Spinal cord (tissue), 10 donors: ENCODE measurements around the gene HPCAL4. TPM values are rescaled to one million over a fixed set of nuclear protein-coding genes. Genes with fewer than 3 reads are reported as not detected.

Experiments used
- DNase-seq, 6 donors: peaks; one replicate each; pipeline versions ENCODE4 v3.0.0 to v3.0.0-alpha.2; 2013 to 2015; ENCODE audit warnings: low spot score in 6 of 6, low read depth in 4 of 6
- H3K27ac ChIP-seq: one replicate; pipeline ENCODE4 v1.5.1; 2013; ENCODE audit warnings: low read depth, low read length, control low read depth
- H3K27me3 ChIP-seq: one replicate; pipeline ENCODE4 v1.6.1; 2013; ENCODE audit warnings: low read length; ENCODE audit not compliant: control insufficient read depth, insufficient read depth
- H3K36me3 ChIP-seq: one replicate; pipeline ENCODE4 v1.6.1; 2013; ENCODE audit warnings: low read length; ENCODE audit not compliant: control insufficient read depth, insufficient read depth
- H3K4me1 ChIP-seq: one replicate; pipeline ENCODE4 v1.6.1; 2013; ENCODE audit warnings: low read length; ENCODE audit not compliant: control insufficient read depth, insufficient read depth
- H3K4me3 ChIP-seq: one replicate; pipeline ENCODE4 v1.5.1; 2013; ENCODE audit warnings: low read depth, low read length, control low read depth
- H3K9me3 ChIP-seq: one replicate; pipeline ENCODE4 v1.6.1; 2013; ENCODE audit warnings: low read length; ENCODE audit not compliant: control insufficient read depth, insufficient read depth
- WGBS: methylation state at CpG from one replicate; pipeline ENCODE4 v1.1.5; 2013; ENCODE audit warnings: missing lambda C conversion rate; ENCODE audit not compliant: insufficient coverage; 5-methylcytosine and 5-hydroxymethylcytosine counted together
- polyA plus RNA-seq, 2 donors: library from polyadenylated mRNA; unstranded; fragments of 120-200 nt; gene quantifications; one replicate each; pipeline ENCODE4 v1.2.1, GENCODE V29; 2013; ENCODE audit not compliant: insufficient read length in 2 of 2
- total RNA-seq, 2 donors: library from RNA; depleted of rRNA in 1 of 2; stranded (reverse); fragments of 120-200 nt in 1 of 2; fragments of >200 nt in 1 of 2; gene quantifications; one replicate each; pipeline versions ENCODE4 v1.2.3 to v1.2.4, GENCODE V29; 2013 to 2014
- donor health status: healthy.

HPCAL4 gene
- total and polyA plus RNA-seq, 4 donors = 19.7 to 68.6 (median 64.9) TPM

- Histone ChIP-seq H3K4me3 (no peak overlapping the region), H3K27me3 (no peaks in the 10 kb centered on the region), H3K36me3 (no peaks in the 10 kb centered on the region), H3K4me1 (peaks cover 16% of the 10 kb centered on the region), H3K27ac (no peak overlapping the region), H3K9me3 (no peaks in the 10 kb centered on the region)
- DNase-seq = no peak
- 91% methylated on average over 3 of the region's 3 CpGs for WGBS
These were observed 44.0 kb downstream of the HPCAL4 start for GRCh38 chr1:39647247-39647646.

DNA sequence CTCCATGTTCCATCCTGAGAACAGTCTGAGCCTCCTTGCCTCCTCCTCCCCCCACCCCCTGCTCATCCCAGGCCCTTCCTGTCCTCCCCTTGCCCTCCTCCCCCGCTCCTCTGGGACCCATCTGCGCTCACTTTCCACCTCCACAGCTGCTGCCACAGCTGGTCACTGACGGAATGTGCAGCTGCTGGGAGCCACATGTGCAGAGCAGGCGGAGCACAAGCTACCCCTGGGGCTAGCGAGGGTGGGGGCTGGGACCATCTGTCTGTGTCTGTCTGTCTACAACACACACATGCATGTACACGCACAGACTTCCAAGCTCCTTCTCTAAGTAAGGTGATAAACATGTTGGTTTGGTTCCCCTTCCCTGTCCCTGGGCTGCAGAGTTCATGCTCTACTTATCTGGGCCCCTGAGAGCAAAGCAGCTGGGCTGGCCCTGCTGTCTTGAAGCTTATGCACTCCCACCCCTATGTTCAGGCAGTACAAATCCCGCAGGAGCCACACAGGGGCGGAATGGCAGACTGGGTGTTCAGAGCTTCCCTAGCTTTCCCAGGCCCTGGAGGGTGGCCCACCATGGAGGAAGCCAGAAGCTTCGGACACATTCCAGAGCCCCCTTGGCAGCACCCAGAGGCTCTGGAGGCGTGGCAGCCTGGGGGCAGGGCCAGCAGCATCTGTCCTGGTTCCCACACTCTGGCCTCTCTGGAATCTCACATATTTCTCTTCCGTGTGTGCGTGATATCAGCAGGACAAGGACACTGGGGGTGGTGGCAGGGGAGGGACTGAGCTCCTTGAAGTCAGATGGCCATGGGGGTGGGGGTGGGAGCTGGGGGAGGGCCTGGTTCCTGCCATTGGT is 44.8 kb downstream of the HPCAL4 start:
- WGBS = 30% methylated on average over 7 of the region's 12 CpGs
- no peak overlapping the region for H3K4me3 ChIP-seq
- peak overlapping the region; percentile 29 for H3K27ac ChIP-seq
- H3K4me1 ChIP-seq = peaks cover 16% of the 10 kb centered on the region
- DNase-seq = peak in 3 of 6 donors; percentile 24 to 56 (median 53)
- H3K27me3 ChIP-seq = no peaks in the 10 kb centered on the region
- no peaks in the 10 kb centered on the region for H3K9me3 ChIP-seq
- no peaks in the 10 kb centered on the region for H3K36me3 ChIP-seq

DNA sequence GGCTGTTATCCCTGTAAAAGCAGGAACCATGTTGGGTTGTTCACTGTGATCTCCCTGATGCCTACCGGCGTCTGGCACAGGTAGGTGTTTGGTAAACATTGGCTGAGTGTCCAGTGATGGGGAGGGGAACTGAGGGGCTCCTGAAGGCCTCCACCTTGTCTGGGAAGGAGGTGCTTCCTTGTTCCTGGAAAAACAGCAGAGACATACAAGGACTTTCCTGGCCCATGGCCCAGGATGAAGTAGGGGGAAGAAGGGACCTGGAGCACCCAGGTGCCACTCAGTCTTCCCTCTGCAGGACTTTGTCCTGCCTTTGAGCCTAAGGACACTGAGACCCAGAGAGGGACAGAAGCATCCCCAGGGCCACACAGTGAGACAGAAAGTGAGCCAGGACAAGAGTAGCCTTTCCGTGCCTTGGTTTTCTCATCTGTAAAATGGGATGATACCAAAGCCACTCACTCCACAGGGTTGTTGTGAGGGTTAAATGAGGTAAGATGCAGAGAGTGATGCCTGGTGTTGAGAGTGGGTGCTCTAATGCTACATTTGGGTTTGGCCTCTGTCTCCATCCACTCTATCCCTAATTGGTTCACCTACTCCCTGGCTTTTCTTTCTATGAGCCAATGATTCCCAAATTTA is 45.7 kb downstream of the HPCAL4 start:
- 80% methylated on average over 3 of the region's 3 CpGs for WGBS
- no peak overlapping the region for H3K4me3 ChIP-seq
- no peak overlapping the region for H3K27ac ChIP-seq
- peaks cover 16% of the 10 kb centered on the region for H3K4me1 ChIP-seq
- DNase-seq = no peak
- no peaks in the 10 kb centered on the region for H3K36me3 ChIP-seq
- peaks cover under 1% of the 10 kb centered on the region for H3K27me3 ChIP-seq
- no peaks in the 10 kb centered on the region for H3K9me3 ChIP-seq

GRCh38 chr1:39643705-39644104 is 47.5 kb downstream of the HPCAL4 start:
- H3K27me3 ChIP-seq = peaks cover 16% of the 10 kb centered on the region
- no peak for DNase-seq
- peaks cover 21% of the 10 kb centered on the region for H3K4me1 ChIP-seq
- H3K36me3 ChIP-seq = no peaks in the 10 kb centered on the region
- 93% methylated on average over 2 of the region's 3 CpGs for WGBS
- H3K4me3 ChIP-seq = no peak overlapping the region
- no peak overlapping the region for H3K27ac ChIP-seq
- H3K9me3 ChIP-seq = no peaks in the 10 kb centered on the region

DNA sequence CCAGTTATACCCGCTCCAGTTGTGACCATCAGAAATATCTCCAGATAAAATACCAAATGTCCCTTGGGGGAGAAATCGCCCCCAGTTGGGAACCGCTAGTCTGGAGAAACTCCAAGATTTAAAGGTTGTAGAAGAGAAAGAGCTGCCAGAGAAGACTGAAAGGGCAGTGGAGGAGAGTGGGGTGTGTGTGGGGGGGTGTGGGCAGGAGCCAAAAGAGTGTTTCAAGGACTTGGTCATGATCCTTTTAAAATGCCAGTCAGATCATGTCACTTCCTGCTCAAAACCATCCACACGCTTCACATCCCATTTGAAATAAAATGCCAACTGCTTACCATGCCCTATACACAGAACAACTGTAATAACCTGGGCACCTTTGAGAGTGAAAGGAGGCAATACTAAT is 48.4 kb downstream of the HPCAL4 start:
- H3K4me1 ChIP-seq = peaks cover 22% of the 10 kb centered on the region
- H3K4me3 ChIP-seq = no peak overlapping the region
- no peaks in the 10 kb centered on the region for H3K36me3 ChIP-seq
- H3K9me3 ChIP-seq = no peaks in the 10 kb centered on the region
- no peak for DNase-seq
- WGBS = 64% methylated on average over 2 of the region's 4 CpGs
- no peak overlapping the region for H3K27ac ChIP-seq
- H3K27me3 ChIP-seq = peaks cover 23% of the 10 kb centered on the region

- Histone ChIP-seq H3K27ac (no peak overlapping the region), H3K27me3 (peaks cover 26% of the 10 kb centered on the region), H3K36me3 (no peaks in the 10 kb centered on the region), H3K9me3 (no peaks in the 10 kb centered on the region), H3K4me3 (no peak overlapping the region), H3K4me1 (peaks cover 22% of the 10 kb centered on the region)
- DNase-seq = no peak
- WGBS = 95% methylated on average over 8 of the region's 8 CpGs
These were observed 50.4 kb downstream of the HPCAL4 start for GRCh38 chr1:39640861-39641260.

DNA sequence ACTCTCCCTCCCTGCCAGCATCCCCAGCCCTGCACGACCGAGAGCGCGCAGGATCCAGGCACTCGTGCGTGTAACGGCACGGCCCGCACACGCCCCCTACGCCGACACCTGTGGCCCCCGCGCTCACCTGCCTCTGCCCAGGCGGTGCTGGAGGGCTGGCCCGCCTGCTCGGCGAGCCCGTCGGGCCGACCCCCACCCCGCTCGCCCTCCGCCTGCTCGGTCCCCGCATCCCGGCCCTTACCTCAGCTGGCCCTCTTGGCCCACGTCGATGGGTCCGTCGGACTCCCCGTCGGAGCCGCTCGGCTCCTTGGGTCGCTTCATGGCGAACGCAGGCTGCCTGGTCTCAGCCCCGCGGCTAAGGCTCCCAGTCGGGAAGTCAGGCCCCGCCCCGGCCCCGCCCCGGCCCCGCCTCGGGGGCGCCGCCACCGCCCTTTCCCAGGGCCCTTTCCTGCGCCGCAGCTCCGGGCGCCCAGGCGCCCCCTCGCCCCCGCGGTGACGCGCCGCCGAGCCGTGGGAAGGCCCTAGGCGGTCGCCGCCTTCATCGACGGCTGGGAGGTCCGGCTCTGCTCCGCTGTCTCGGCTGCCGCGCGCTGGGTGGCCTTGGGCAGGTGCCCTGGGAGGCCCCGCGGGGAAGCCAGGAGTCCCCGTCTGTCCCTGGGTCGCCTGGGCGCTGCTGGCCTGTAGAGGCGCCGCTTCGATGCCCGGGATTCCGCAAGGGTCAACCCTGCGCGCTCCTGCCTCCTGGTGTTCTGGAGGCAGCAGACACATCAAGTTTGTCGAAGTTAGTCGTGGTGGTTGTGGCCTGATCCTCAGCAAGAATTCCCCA is 51.7 kb downstream of the HPCAL4 start, which contains the start of gene HEYL:
Gene HEYL, minus strand, starts transcription at position 339 of the 826 bp plus-strand sequence. Its CDS starts 18 bp downstream, at position 321.
- Histone ChIP-seq H3K36me3 (no peaks in the 10 kb centered on the region), H3K9me3 (no peaks in the 10 kb centered on the region), H3K4me1 (peaks cover 27% of the 10 kb centered on the region), H3K27ac (no peak within 1 kb of the TSS), H3K4me3 (peak within 1 kb of the TSS; percentile 29), H3K27me3 (peaks cover 26% of the 10 kb centered on the region)
- 8% methylated on average over 88 of the region's 88 CpGs for WGBS
- DNase-seq = no peak

GRCh38 chr1:39638965-39639304 is 52.3 kb downstream of the HPCAL4 start:
- H3K4me3 ChIP-seq = peak overlapping the region; percentile 29
- H3K27ac ChIP-seq = no peak overlapping the region
- H3K27me3 ChIP-seq = peaks cover 26% of the 10 kb centered on the region
- no peak for DNase-seq
- H3K9me3 ChIP-seq = no peaks in the 10 kb centered on the region
- 53% methylated on average over 2 of the region's 3 CpGs for WGBS
- no peaks in the 10 kb centered on the region for H3K36me3 ChIP-seq
- peaks cover 27% of the 10 kb centered on the region for H3K4me1 ChIP-seq

DNA sequence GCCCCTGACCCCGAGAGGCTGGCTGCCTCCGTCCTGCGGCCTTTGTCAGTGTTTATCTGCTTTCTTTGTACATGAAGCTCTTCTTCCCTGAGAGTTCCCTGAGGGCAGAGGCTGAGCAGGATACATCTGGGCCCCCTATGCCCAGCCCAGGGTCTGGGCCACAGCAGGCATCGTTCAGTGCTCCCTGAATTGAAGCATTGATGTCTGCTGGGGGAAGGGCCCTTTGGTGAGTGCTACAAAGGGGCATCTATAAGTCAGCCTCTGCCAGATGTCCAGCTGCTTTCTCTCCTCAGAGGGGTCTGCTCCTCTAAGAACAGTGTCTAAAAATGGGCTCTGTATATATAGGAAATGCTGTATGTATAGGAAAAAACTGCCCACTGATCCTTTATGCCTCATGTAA is 53.9 kb downstream of the HPCAL4 start:
- Histone ChIP-seq H3K27ac (peak overlapping the region; percentile 57), H3K4me3 (no peak overlapping the region), H3K4me1 (peaks cover 33% of the 10 kb centered on the region), H3K9me3 (no peaks in the 10 kb centered on the region), H3K27me3 (peaks cover 36% of the 10 kb centered on the region), H3K36me3 (no peaks in the 10 kb centered on the region)
- DNase-seq = peak in 2 of 6 donors; percentile 58 to 74
- WGBS = 37% methylated on average over 4 of the region's 4 CpGs
